ENCODE results near the gene ST8SIA4.

DNA sequence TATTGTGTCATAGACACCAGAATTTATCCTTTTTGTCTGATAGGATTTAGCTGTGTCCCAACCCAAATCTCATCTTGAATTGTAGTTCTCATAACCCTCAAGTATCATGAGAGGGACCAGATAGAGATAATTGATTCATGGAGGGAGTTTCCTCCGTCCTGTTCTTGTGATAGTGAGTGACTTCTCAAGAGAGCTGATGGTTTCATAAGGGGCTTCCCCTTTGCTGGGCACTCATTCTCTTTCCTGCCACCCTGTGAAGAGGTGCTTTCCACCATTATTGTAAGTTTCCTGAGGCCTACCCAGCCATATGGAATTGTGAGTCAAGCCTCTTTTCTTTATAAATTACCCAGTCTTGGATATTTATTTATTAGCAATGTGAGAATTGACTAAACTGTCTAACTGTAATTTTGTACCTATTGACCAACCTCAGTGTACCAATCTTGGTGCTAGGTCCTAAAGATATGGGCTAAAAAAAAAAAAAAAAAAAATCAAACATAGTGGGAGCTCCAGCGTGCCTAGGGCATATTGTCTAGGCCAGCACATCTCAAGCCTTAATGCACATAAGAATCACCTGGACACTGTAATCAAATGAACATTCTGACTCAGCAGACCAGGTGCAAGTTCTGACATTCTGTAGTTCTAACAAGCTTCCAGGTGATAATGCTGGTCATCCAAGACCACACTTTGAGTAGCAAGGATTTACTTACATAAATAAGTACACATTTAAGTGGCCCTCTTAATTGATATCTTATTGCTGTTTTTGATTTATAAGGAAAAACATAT lies 30.5 kb downstream of the ST8SIA4 start:
- TF ChIP-seq, protein P1, sequence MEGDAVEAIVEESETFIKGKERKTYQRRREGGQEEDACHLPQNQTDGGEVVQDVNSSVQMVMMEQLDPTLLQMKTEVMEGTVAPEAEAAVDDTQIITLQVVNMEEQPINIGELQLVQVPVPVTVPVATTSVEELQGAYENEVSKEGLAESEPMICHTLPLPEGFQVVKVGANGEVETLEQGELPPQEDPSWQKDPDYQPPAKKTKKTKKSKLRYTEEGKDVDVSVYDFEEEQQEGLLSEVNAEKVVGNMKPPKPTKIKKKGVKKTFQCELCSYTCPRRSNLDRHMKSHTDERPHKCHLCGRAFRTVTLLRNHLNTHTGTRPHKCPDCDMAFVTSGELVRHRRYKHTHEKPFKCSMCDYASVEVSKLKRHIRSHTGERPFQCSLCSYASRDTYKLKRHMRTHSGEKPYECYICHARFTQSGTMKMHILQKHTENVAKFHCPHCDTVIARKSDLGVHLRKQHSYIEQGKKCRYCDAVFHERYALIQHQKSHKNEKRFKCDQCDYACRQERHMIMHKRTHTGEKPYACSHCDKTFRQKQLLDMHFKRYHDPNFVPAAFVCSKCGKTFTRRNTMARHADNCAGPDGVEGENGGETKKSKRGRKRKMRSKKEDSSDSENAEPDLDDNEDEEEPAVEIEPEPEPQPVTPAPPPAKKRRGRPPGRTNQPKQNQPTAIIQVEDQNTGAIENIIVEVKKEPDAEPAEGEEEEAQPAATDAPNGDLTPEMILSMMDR (IDR thresholded peaks at IDR 0.05; ENCODE audit: poor library complexity) = no peak
- no peak for TF ChIP-seq EZH2 (IDR thresholded peaks at IDR 0.05; ENCODE audit: borderline replicate concordance)
- no peak for TF ChIP-seq EZH2phosphoT487 (IDR thresholded peaks at IDR 0.05; ENCODE audit: low read depth, severe bottlenecking, unreplicated experiment)

All from hepatocyte (in vitro differentiated cells).